Keratinocyte (primary cell): ENCODE data around the gene PCDHGB1. TPM values are rescaled to one million over a fixed set of nuclear protein-coding genes. Genes with fewer than 3 reads are reported as not detected.
"Not testable (repeated sequence)": the region's sequence is repeated elsewhere in the genome, so short reads cannot be mapped to it uniquely, and the experiment has no call there.

ENCODE experiments used
- DNase-seq: peaks from one replicate; pipeline ENCODE4 v3.0.0-alpha.2; 2011; ENCODE audit warnings: low read depth, missing footprints, low spot score
- FAIRE-seq: peaks from 2 replicates; lab custom pipeline; 2011; peaks lifted over from hg19 to GRCh38; lab: Jason Lieb, UNC
- H2AFZ ChIP-seq: 2 replicates; pipeline ENCODE4 v1.6.0; 2012; ENCODE audit warnings: low read length, control low read depth, inconsistent platforms; ENCODE audit not compliant: control insufficient read depth
- H3K27ac ChIP-seq: 2 replicates; pipeline ENCODE4 v1.5.1; 2011; ENCODE audit warnings: low read length; ENCODE audit not compliant: control insufficient read depth, insufficient read depth
- H3K27me3 ChIP-seq: 3 replicates; pipeline ENCODE4 v1.6.0; 2011; ENCODE audit warnings: low read length; ENCODE audit not compliant: control insufficient read depth, insufficient read depth; ENCODE audit errors: extremely low read depth
- H3K36me3 ChIP-seq, 2 experiments: 2 replicates in 1 of 2; 3 replicates in 1 of 2; pipeline ENCODE4 v1.5.1; 2011; ENCODE audit warnings: low read length in 2 of 2, mild to moderate bottlenecking in 1 of 2; ENCODE audit not compliant: control insufficient read depth in 2 of 2, insufficient read depth in 2 of 2; ENCODE audit errors: extremely low read depth in 1 of 2
- H3K4me1 ChIP-seq: 3 replicates; pipeline ENCODE4 v1.5.1; 2011; ENCODE audit warnings: low read length; ENCODE audit not compliant: control insufficient read depth, insufficient read depth; ENCODE audit errors: extremely low read depth
- H3K4me2 ChIP-seq: 3 replicates; pipeline ENCODE4 v1.6.0; 2011; ENCODE audit warnings: low read depth, low read length; ENCODE audit not compliant: control insufficient read depth, insufficient read depth; ENCODE audit errors: extremely low read depth
- H3K4me3 ChIP-seq, 3 experiments: fragments of 200-600 bp in 1 of 3; sonication (generic) in 1 of 3; 2 replicates in 2 of 3; 3 replicates in 1 of 3; pipeline ENCODE4 v1.5.1; 2011 to 2016; ENCODE audit warnings: low read length in 3 of 3, mild to moderate bottlenecking in 3 of 3, control low read depth in 2 of 3, inconsistent platforms in 1 of 3, low read depth in 1 of 3, mixed read lengths in 1 of 3, mixed run types in 1 of 3, moderate library complexity in 1 of 3; ENCODE audit not compliant: control insufficient read depth in 2 of 3, insufficient read depth in 2 of 3; ENCODE audit errors: extremely low read depth in 1 of 3
- H3K79me2 ChIP-seq: 2 replicates; pipeline ENCODE4 v1.6.0; 2012; ENCODE audit warnings: low read length; ENCODE audit not compliant: control insufficient read depth, insufficient read depth
- H3K9ac ChIP-seq: 3 replicates; pipeline ENCODE4 v1.6.0; 2011; ENCODE audit warnings: low read length; ENCODE audit not compliant: control insufficient read depth, insufficient read depth; ENCODE audit errors: extremely low read depth
- H3K9me1 ChIP-seq: 3 replicates; pipeline ENCODE4 v1.6.0; 2011; ENCODE audit warnings: low read length; ENCODE audit not compliant: control insufficient read depth, insufficient read depth; ENCODE audit errors: extremely low read depth
- H3K9me3 ChIP-seq: 2 replicates; pipeline ENCODE4 v1.5.1; 2012; ENCODE audit warnings: low read depth, low read length; ENCODE audit not compliant: control insufficient read depth
- H4K20me1 ChIP-seq: 3 replicates; pipeline ENCODE4 v1.6.0; 2011; ENCODE audit warnings: low read length; ENCODE audit not compliant: control insufficient read depth, insufficient read depth; ENCODE audit errors: extremely low read depth
- CTCF ChIP-seq, 3 experiments: IDR thresholded peaks in 1 of 3; conservative IDR thresholded peaks in 1 of 3; optimal IDR thresholded peaks in 1 of 3; 2 replicates in 2 of 3; 3 replicates in 1 of 3; pipeline versions ENCODE3 to v1.5.1; 2011; ENCODE audit warnings: low read length in 3 of 3, mild to moderate bottlenecking in 3 of 3, moderate library complexity in 2 of 3, control low read depth in 1 of 3, inconsistent platforms in 1 of 3; ENCODE audit not compliant: insufficient read depth in 2 of 3; ENCODE audit errors: extremely low read depth in 1 of 3
- EZH2 ChIP-seq: IDR thresholded peaks from one replicate; pipeline ENCODE4 v1.6.1; 2012; ENCODE audit warnings: inconsistent platforms, mild to moderate bottlenecking, low read length, moderate library complexity
- dilution Hi-C: fragments of 300-500 bp; cut with MboI; formaldehyde crosslinking; loops from one replicate; pipeline ENCODE4 v1.7.0; 2020; ENCODE audit warnings: low sequenced_read_pairs; ENCODE audit not compliant: extremely low pct_ligation_motif_present
- polyA plus RNA-seq, 5 experiments: library from polyadenylated mRNA; depleted of rRNA in 3 of 5; stranded (reverse) in 3 of 5; stranded (forward) in 1 of 5; unstranded in 1 of 5; fragments of >200 nt; gene quantifications; 1 replicate in 1 of 5; 2 replicates in 3 of 5; 3 replicates in 1 of 5; pipeline versions ENCODE4 v1.2.1 to v1.2.3, GENCODE V29; 2011 to 2012; ENCODE audit warnings: missing spikeins in 2 of 5, low read depth in 1 of 5, low replicate concordance in 1 of 5

The PCDHGB1 gene
- polyA plus RNA-seq, 1 donor (not counting 4 experiments of a cell fraction or from before 2014, with no cell fraction given) = 0.08 TPM

GRCh38 chr5:141338538-141339306 is 11.2 kb upstream of the PCDHGB1 start, which contains the start of gene PCDHGA2:
TSS of gene PCDHGA2 (plus strand) at chr5:141338760.
- Histone ChIP-seq H3K4me3 (peak within 1 kb of the TSS in 2 of 3 experiments; percentile 14 to 18), H3K9ac (no peak within 1 kb of the TSS)

GRCh38 chr5:141340781-141341354 is 9.0 kb upstream of the PCDHGB1 start:
- H4K20me1 ChIP-seq, H3K36me3 ChIP-seq, H3K9me1 ChIP-seq, dilution Hi-C loops, DNase-seq, H3K9ac ChIP-seq, FAIRE-seq, H2AFZ ChIP-seq, H3K4me3 ChIP-seq, H3K4me2 ChIP-seq, H3K79me2 ChIP-seq, H3K27ac ChIP-seq, H3K4me1 ChIP-seq: not testable (repeated sequence)
- Histone ChIP-seq H3K9me3 (peaks cover 16% of the 10 kb centered on the region), H3K27me3 (peaks cover 11% of the 10 kb centered on the region)

More at GRCh38 chr5:141338538-141339306, 11.2 kb upstream of the PCDHGB1 start, which contains the start of gene PCDHGA2:
- Histone ChIP-seq H2AFZ (peak within 1 kb of the TSS; percentile 31), H3K27ac (no peak within 1 kb of the TSS), H3K79me2 (no peaks in the 10 kb centered on the region), H4K20me1 (no peaks in the 10 kb centered on the region), H3K9me1 (no peaks in the 10 kb centered on the region), H3K36me3 (no peaks in the 10 kb centered on the region), H3K4me1 (no peaks in the 10 kb centered on the region), H3K9me3 (peaks cover 7% of the 10 kb centered on the region), H3K27me3 (peaks cover 11% of the 10 kb centered on the region), H3K4me2 (peak within 1 kb of the TSS; percentile 47)
- no peak for DNase-seq
- no peak for FAIRE-seq
- TF ChIP-seq CTCF (optimal IDR thresholded peaks at IDR 0.05 in 1 of 3, IDR thresholded peaks at IDR 0.05 in 1 of 3, conservative IDR thresholded peaks at IDR 0.05 in 1 of 3; ENCODE audit: extremely low read depth in 1 of 3, insufficient read depth in 2 of 3, low read length in 3 of 3) (peak; percentile 33 to 38 (median 37)), EZH2 (no peak)
- dilution Hi-C loops = no loop called here
